Occipital lobe (tissue), 2 donors: ENCODE measurements around the gene USP21. TPM values are rescaled to one million over a fixed set of nuclear protein-coding genes. Genes with fewer than 3 reads are reported as not detected.

Source experiments
- DNase-seq: peaks from one replicate; lab custom pipeline; 2025; lab: John Stamatoyannopoulos, UW
- total RNA-seq: library from RNA; depleted of rRNA; stranded (reverse); fragments of >200 nt; gene quantifications from one replicate; pipeline ENCODE4 v1.2.3, GENCODE V29; 2014

Gene USP21
- total RNA-seq, 1 donor from 2014 or later = 10.6 TPM

GRCh38 chr1:161171191-161171590 lies 11.9 kb downstream of the USP21 start:
- DNase-seq = no peak

GRCh38 chr1:161171696-161172095 lies 12.4 kb downstream of the USP21 start:
- no peak for DNase-seq

- DNase-seq = no peak
These were observed 13.0 kb downstream of the USP21 start for GRCh38 chr1:161172349-161172748.

- DNase-seq = no peak
These were observed 13.6 kb downstream of the USP21 start for GRCh38 chr1:161172776-161173376.

GRCh38 chr1:161173711-161174110 lies 14.4 kb downstream of the USP21 start:
- DNase-seq = no peak

- no peak for DNase-seq
These were observed 15.6 kb downstream of the USP21 start for GRCh38 chr1:161174911-161175310.

GRCh38 chr1:161175771-161176453 lies 16.6 kb downstream of the USP21 start:
- DNase-seq = no peak

- no peak for DNase-seq
These were observed 17.3 kb downstream of the USP21 start for GRCh38 chr1:161176468-161177111.

- peak; percentile 79 for DNase-seq
These were observed 18.0 kb downstream of the USP21 start, which contains the start of gene B4GALT3 for GRCh38 chr1:161177112-161177935. B4GALT3 (minus strand) TSS chr1:161177507; CDS start chr1:161176060, 1,447 bp downstream.

GRCh38 chr1:161177936-161178244 lies 18.6 kb downstream of the USP21 start:
- no peak for DNase-seq

GRCh38 chr1:161179698-161180097 lies 20.4 kb downstream of the USP21 start:
- no peak for DNase-seq

- no peak for DNase-seq
These were observed 21.3 kb downstream of the USP21 start for GRCh38 chr1:161180639-161181038.

GRCh38 chr1:161182214-161182613 lies 22.9 kb downstream of the USP21 start:
- no peak for DNase-seq

GRCh38 chr1:161185282-161185682 lies 26.0 kb downstream of the USP21 start:
- DNase-seq = peak; percentile 49

GRCh38 chr1:161185732-161186311 lies 26.5 kb downstream of the USP21 start:
- DNase-seq = no peak

GRCh38 chr1:161187311-161187710 lies 28.0 kb downstream of the USP21 start:
- no peak for DNase-seq

- DNase-seq = no peak
These were observed 29.1 kb downstream of the USP21 start for GRCh38 chr1:161188381-161188780.

GRCh38 chr1:161189036-161189435 lies 29.7 kb downstream of the USP21 start:
- DNase-seq = no peak

GRCh38 chr1:161190962-161191521 lies 31.7 kb downstream of the USP21 start:
- DNase-seq = no peak

GRCh38 chr1:161191971-161192370 lies 32.7 kb downstream of the USP21 start:
- DNase-seq = no peak
